Activated naive CD4-positive, alpha-beta T cell treated with anti-CD3 and anti-CD28 coated beads, Interleukin-2, amount 50 U/mL, for 24 hours (primary cell): ENCODE measurements around the gene NFIA.

Experiments
- H3K27ac Mint-ChIP-seq: one replicate; pipeline ENCODE4 v1.8.0; 2021; ENCODE audit warnings: mild to moderate bottlenecking, mixed read lengths
- H3K27me3 Mint-ChIP-seq: one replicate; pipeline ENCODE4 v1.8.0; 2021; ENCODE audit warnings: mixed read lengths
- H3K36me3 Mint-ChIP-seq: one replicate; pipeline ENCODE4 v1.8.0; 2021; ENCODE audit warnings: mixed read lengths
- H3K4me1 Mint-ChIP-seq: one replicate; pipeline ENCODE4 v1.8.0; 2021; ENCODE audit warnings: mixed read lengths
- H3K4me3 Mint-ChIP-seq: one replicate; pipeline ENCODE4 v1.8.0; 2021; ENCODE audit warnings: mild to moderate bottlenecking, mixed read lengths
- H3K9me3 Mint-ChIP-seq: one replicate; pipeline ENCODE4 v1.8.0; 2021; ENCODE audit warnings: mixed read lengths

NFIA gene

GRCh38 chr1:61400997-61401396, 318.6 kb downstream of the NFIA start:
- H3K27ac Mint-ChIP-seq, result no peak overlapping the region
- H3K36me3 Mint-ChIP-seq, result no peaks in the 10 kb centered on the region
- H3K27me3 Mint-ChIP-seq, result peaks cover 1% of the 10 kb centered on the region
- no peak overlapping the region for H3K4me3 Mint-ChIP-seq
- no peaks in the 10 kb centered on the region for H3K4me1 Mint-ChIP-seq
- no peaks in the 10 kb centered on the region for H3K9me3 Mint-ChIP-seq

GRCh38 chr1:61403679-61404596, 321.6 kb downstream of the NFIA start:
- Mint-ChIP-seq H3K27ac (no peak overlapping the region), H3K4me1 (no peaks in the 10 kb centered on the region), H3K9me3 (no peaks in the 10 kb centered on the region), H3K4me3 (no peak overlapping the region), H3K27me3 (peaks cover 1% of the 10 kb centered on the region), H3K36me3 (peaks cover 9% of the 10 kb centered on the region)

- Mint-ChIP-seq H3K27me3 (peaks cover 1% of the 10 kb centered on the region), H3K4me1 (no peaks in the 10 kb centered on the region), H3K4me3 (no peak overlapping the region), H3K27ac (no peak overlapping the region), H3K9me3 (no peaks in the 10 kb centered on the region), H3K36me3 (peaks cover 9% of the 10 kb centered on the region)
Measured at GRCh38 chr1:61404597-61405376, 322.4 kb downstream of the NFIA start.

GRCh38 chr1:61406467-61406866, 324.1 kb downstream of the NFIA start:
- peaks cover 1% of the 10 kb centered on the region for H3K27me3 Mint-ChIP-seq
- no peaks in the 10 kb centered on the region for H3K4me1 Mint-ChIP-seq
- peaks cover 9% of the 10 kb centered on the region for H3K36me3 Mint-ChIP-seq
- H3K27ac Mint-ChIP-seq, result no peak overlapping the region
- no peak overlapping the region for H3K4me3 Mint-ChIP-seq
- H3K9me3 Mint-ChIP-seq, result no peaks in the 10 kb centered on the region

- H3K27ac Mint-ChIP-seq, result no peak overlapping the region
- H3K4me3 Mint-ChIP-seq, result no peak overlapping the region
- H3K36me3 Mint-ChIP-seq, result peaks cover 2% of the 10 kb centered on the region
- H3K9me3 Mint-ChIP-seq, result no peaks in the 10 kb centered on the region
- H3K4me1 Mint-ChIP-seq, result no peaks in the 10 kb centered on the region
- no peaks in the 10 kb centered on the region for H3K27me3 Mint-ChIP-seq
Measured at GRCh38 chr1:61412601-61413000, 330.2 kb downstream of the NFIA start.

- Mint-ChIP-seq H3K36me3 (peaks cover 7% of the 10 kb centered on the region), H3K4me1 (no peaks in the 10 kb centered on the region), H3K27me3 (peaks cover 2% of the 10 kb centered on the region), H3K27ac (no peak overlapping the region), H3K4me3 (no peak overlapping the region), H3K9me3 (no peaks in the 10 kb centered on the region)
Measured at GRCh38 chr1:61419196-61419595, 336.8 kb downstream of the NFIA start.

GRCh38 chr1:61419657-61420056, 337.3 kb downstream of the NFIA start:
- no peaks in the 10 kb centered on the region for H3K9me3 Mint-ChIP-seq
- H3K27me3 Mint-ChIP-seq, result peaks cover 2% of the 10 kb centered on the region
- no peaks in the 10 kb centered on the region for H3K4me1 Mint-ChIP-seq
- no peak overlapping the region for H3K4me3 Mint-ChIP-seq
- no peak overlapping the region for H3K27ac Mint-ChIP-seq
- H3K36me3 Mint-ChIP-seq, result peaks cover 7% of the 10 kb centered on the region

- H3K27me3 Mint-ChIP-seq, result peaks cover 2% of the 10 kb centered on the region
- no peak overlapping the region for H3K27ac Mint-ChIP-seq
- peaks cover 7% of the 10 kb centered on the region for H3K36me3 Mint-ChIP-seq
- H3K4me1 Mint-ChIP-seq, result no peaks in the 10 kb centered on the region
- no peak overlapping the region for H3K4me3 Mint-ChIP-seq
- no peaks in the 10 kb centered on the region for H3K9me3 Mint-ChIP-seq
Measured at GRCh38 chr1:61420243-61420642, 337.9 kb downstream of the NFIA start.

GRCh38 chr1:61420909-61421835, 338.8 kb downstream of the NFIA start:
- no peaks in the 10 kb centered on the region for H3K9me3 Mint-ChIP-seq
- H3K4me3 Mint-ChIP-seq, result no peak overlapping the region
- no peaks in the 10 kb centered on the region for H3K4me1 Mint-ChIP-seq
- no peak overlapping the region for H3K27ac Mint-ChIP-seq
- peaks cover 2% of the 10 kb centered on the region for H3K27me3 Mint-ChIP-seq
- peaks cover 7% of the 10 kb centered on the region for H3K36me3 Mint-ChIP-seq

- no peaks in the 10 kb centered on the region for H3K9me3 Mint-ChIP-seq
- peaks cover 7% of the 10 kb centered on the region for H3K36me3 Mint-ChIP-seq
- no peaks in the 10 kb centered on the region for H3K4me1 Mint-ChIP-seq
- no peak overlapping the region for H3K4me3 Mint-ChIP-seq
- peaks cover 2% of the 10 kb centered on the region for H3K27me3 Mint-ChIP-seq
- H3K27ac Mint-ChIP-seq, result no peak overlapping the region
Measured at GRCh38 chr1:61423643-61424042, 341.3 kb downstream of the NFIA start.

- Mint-ChIP-seq H3K4me1 (no peaks in the 10 kb centered on the region), H3K4me3 (no peak overlapping the region), H3K27ac (no peak overlapping the region), H3K9me3 (no peaks in the 10 kb centered on the region), H3K36me3 (peaks cover 7% of the 10 kb centered on the region), H3K27me3 (peaks cover 2% of the 10 kb centered on the region)
Measured at GRCh38 chr1:61424382-61424781, 342.0 kb downstream of the NFIA start.

- peaks cover 2% of the 10 kb centered on the region for H3K27me3 Mint-ChIP-seq
- H3K36me3 Mint-ChIP-seq, result peaks cover 7% of the 10 kb centered on the region
- no peak overlapping the region for H3K4me3 Mint-ChIP-seq
- H3K4me1 Mint-ChIP-seq, result no peaks in the 10 kb centered on the region
- no peak overlapping the region for H3K27ac Mint-ChIP-seq
- no peaks in the 10 kb centered on the region for H3K9me3 Mint-ChIP-seq
Measured at GRCh38 chr1:61425040-61425439, 342.7 kb downstream of the NFIA start.

- peaks cover 2% of the 10 kb centered on the region for H3K36me3 Mint-ChIP-seq
- H3K9me3 Mint-ChIP-seq, result no peaks in the 10 kb centered on the region
- no peaks in the 10 kb centered on the region for H3K27me3 Mint-ChIP-seq
- H3K27ac Mint-ChIP-seq, result no peak overlapping the region
- H3K4me1 Mint-ChIP-seq, result no peaks in the 10 kb centered on the region
- no peak overlapping the region for H3K4me3 Mint-ChIP-seq
Measured at GRCh38 chr1:61426254-61426653, 343.9 kb downstream of the NFIA start.

- no peaks in the 10 kb centered on the region for H3K36me3 Mint-ChIP-seq
- no peaks in the 10 kb centered on the region for H3K27me3 Mint-ChIP-seq
- no peaks in the 10 kb centered on the region for H3K4me1 Mint-ChIP-seq
- H3K4me3 Mint-ChIP-seq, result no peak overlapping the region
- no peak overlapping the region for H3K27ac Mint-ChIP-seq
- no peaks in the 10 kb centered on the region for H3K9me3 Mint-ChIP-seq
Measured at GRCh38 chr1:61426885-61427284, 344.5 kb downstream of the NFIA start.

GRCh38 chr1:61427510-61427909, 345.1 kb downstream of the NFIA start:
- H3K27me3 Mint-ChIP-seq, result no peaks in the 10 kb centered on the region
- no peaks in the 10 kb centered on the region for H3K9me3 Mint-ChIP-seq
- no peaks in the 10 kb centered on the region for H3K4me1 Mint-ChIP-seq
- no peak overlapping the region for H3K4me3 Mint-ChIP-seq
- H3K27ac Mint-ChIP-seq, result no peak overlapping the region
- H3K36me3 Mint-ChIP-seq, result no peaks in the 10 kb centered on the region
